NOMO-1 treated with dmso at 0.1 percent for 144 hours (cell line): ENCODE measurements around the gene CPNE5.

Experiments used
- DNase-seq: peaks from one replicate; lab custom pipeline; 2025; ENCODE audit not compliant: unreplicated experiment; lab: John Stamatoyannopoulos, UW

Gene CPNE5

DNA sequence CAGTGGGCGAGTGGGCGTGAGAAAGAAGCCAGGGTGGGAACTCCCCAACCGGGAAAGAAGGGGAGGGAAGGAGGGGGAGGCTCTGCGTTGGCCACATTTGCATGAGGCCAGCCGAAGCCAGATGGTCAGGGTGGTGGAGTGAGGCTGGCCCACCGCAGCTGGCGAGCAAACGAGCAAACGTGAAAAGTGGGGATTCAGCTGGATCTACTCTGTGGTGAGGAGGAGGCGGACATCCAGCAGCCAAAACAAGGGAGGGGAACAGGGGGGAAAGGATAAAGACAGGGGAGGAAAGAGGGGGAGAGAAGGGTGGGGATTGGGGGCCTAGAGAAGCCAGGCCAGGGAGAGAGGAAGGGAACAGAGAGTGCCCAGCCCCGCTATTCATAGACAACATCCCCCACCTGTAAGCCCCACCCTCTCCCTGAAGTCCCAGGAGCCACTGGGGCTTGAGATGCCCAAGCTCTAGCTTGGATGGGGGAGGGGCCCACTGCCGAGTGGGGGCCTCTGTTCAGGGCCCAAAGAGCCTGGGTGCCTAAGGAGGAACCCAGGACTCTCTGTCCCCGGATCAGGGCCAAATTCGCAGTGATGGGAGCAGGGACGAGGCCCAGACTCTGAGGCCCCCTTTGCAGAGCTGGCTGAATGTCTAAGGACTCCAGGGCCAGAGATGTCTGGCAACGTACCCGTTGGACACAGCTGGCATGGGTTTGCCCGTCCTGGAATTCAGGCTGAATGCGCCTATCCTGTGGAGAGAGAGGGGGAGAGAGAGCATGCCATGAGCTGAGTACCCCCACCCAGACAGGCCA is 45.1 kb downstream of the CPNE5 start:
- DNase-seq = no peak

- no peak for DNase-seq
Measured at GRCh38 chr6:36793296-36793912, 45.8 kb downstream of the CPNE5 start.

GRCh38 chr6:36791521-36792135 is 47.6 kb downstream of the CPNE5 start:
- DNase-seq = no peak

- no peak for DNase-seq
Measured at GRCh38 chr6:36791085-36791484, 48.2 kb downstream of the CPNE5 start.

DNA sequence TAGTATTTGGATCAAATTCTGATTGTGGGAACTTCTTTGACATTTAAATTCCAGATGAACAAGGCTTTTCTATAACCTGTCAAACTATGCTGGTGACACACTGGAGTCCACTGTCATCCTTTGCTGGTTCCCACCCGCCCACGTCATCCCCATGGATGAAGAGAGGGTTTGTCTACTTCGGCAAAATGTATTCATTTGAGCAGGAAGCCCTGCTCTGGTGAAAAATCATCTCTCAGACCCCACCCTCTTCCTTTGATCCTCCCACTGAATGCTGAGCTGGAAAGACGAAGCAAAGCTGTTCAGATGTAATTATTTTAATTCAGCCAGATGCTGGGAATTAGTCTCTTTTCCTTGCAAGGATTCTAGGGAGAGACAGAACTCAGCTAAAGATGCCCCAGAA is 50.5 kb downstream of the CPNE5 start:
- DNase-seq = no peak

GRCh38 chr6:36788186-36788585 is 51.1 kb downstream of the CPNE5 start:
- DNase-seq = no peak

DNA sequence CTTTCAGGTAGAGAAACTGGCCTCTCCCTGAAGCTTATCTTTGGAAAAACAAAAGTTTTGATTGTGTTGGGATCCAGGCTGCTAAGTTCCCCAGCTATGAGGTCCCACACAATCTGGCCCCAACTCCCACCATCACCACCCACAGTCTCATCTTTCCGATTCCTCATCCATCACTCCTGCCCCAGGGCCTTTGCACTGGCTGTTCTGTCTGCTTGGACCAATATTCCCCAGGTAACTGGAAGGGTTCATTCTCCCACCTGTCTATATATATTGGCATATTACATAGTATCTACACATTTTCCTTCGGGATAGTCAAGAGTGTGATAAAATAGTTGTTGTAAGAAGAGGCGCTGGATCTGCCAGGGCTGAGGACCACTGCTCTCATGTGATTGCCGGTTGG is 52.0 kb downstream of the CPNE5 start:
- no peak for DNase-seq

- no peak for DNase-seq
Measured at GRCh38 chr6:36786055-36786675, 53.1 kb downstream of the CPNE5 start.

DNA sequence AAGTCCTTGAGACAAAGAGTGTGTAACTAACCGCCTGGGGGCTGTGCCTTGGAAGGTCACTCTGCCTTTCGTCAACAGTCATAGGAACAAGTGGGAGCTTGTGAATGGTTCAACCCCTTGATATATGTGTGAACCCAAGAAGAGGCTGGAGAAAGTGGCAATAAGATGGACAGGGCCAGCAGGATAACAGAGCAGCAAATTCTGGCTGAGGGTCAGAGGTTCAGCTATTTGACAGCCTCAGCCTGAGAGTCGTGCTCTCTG is 54.9 kb downstream of the CPNE5 start:
- no peak for DNase-seq

DNA sequence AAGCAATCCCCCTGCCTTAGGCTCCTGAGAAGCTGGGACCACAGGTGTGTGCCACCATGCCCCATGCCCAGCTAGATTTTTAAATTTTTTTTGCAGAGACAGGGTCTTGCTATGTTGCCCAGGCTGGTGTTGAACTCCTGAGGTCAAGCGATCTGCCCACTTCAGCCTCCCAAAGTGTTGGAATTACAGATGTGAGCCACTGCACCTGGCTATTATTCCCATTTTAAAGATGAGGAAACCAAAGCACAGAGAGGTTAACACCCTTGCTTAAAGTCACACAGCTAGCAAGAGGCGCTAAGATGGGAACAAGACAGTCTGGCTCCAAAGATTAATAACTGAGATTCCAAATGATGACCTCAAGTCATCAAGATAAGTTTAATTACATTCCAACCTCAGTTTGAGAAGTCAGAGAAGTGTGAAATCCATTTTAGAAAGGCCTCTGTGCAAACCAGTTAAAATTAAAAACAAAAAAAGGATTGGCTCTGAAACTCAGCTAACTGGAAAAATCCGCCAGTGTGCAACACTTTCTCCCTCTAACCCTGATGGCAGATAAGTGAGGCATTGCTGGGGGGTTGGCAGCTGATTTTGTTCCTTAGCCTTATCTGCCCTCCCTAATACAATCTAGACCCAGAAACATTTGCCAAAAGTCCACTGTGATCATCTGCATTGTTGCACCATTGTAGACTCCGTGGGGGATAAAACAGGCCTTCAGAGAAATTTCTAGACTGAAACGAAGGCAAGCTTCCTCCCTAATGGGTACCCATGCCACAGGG is 55.5 kb downstream of the CPNE5 start:
- DNase-seq = no peak

DNA sequence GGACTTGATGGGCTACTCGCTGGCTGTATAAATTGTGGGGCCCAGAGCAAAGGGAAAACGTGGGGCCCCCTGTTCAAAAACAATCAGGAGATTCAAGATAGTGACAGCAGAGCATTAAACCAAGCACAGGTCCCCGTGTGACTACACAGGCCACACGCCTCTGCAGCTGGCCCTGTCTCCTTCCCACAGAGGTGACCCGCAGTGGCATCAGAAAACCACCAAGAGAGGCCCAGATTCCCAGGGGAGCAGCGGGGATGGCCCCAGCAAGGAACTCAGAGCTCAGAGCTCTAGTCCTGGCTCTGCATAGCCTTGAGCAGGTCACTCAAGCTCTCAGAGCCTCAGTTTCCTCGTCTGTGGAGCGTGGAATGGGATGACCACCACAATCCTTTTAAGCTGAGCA is 57.6 kb downstream of the CPNE5 start:
- no peak for DNase-seq

GRCh38 chr6:36780442-36781177 is 58.6 kb downstream of the CPNE5 start:
- peak; percentile 78 for DNase-seq

DNA sequence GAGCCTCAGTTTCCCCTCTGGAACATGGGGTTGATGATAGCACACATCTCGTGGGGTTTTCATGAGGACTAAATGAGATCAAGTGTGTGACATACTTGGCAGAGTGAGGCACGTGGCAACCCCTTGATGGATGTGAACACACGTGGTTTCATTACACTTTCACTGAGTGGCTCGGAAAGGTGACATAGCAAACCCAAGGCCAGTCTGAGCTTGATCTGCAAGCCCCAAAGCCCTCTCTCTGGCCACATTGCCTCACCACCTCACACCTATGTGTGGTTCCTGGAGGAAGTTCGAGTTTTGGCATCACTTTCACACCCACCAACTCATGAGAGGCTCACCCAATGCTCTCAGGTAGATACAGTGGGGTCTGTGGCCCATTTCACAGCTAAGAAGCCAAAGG is 60.0 kb downstream of the CPNE5 start:
- DNase-seq = no peak

- DNase-seq = no peak
Measured at GRCh38 chr6:36777801-36778200, 61.4 kb downstream of the CPNE5 start.

DNA sequence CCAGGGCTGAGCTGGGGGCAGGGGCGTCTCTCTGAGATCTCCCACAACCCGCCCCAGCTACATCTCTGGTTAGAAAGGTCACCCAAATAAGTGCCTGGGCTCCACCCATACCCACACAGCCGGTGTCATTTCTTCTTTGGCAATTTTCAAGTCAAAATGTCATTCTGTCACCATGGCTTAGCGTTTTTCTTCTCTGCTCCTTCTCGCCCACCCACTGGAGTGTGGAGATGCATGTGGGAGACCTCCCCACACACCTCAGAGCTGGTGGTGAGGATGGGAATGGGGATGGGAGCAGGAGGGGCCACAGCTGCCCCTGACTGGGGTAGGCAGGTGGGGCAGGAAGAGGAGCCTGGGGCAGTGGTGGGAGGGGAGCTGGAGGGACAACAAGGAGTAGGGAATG is 63.1 kb downstream of the CPNE5 start:
- DNase-seq = no peak

DNA sequence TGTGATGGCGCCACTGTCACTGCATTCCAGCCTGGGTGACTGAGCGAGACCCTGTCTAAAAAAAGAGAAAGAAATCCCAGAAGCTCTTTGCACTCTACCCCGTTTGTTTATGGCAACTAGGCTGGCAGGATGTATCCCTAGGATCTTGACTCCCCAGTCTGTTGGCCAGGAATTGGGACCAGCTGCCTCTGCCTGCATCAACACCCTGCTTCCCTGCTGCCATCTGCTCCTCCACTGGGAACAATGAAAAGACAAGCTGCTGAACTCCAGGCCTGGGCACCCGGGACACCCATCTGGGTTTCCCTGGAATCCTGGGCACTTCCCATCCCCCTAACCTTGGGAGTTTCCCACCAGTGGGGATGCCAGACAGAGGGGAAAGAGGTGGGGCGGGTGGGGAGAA is 64.9 kb downstream of the CPNE5 start:
- DNase-seq = no peak

DNA sequence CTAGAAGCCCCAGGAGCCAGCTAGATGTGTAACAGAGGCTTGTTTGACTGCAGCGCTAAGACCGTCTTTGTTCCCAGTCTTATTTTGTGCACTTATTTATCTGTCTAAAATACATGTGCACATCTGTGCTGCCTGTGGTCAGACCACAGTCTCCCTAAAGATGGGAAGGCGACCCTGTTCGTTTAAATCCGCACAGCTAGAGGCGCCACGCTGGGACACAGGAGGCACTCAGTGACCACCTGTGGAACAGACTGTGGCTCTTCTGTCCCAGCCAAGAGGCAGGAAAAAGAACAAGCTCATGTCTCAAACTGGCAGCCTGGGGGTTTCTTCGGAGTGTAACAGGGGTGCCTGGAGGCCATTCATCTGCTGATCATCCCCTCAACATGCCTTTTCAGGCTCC is 66.8 kb downstream of the CPNE5 start:
- DNase-seq = no peak

- no peak for DNase-seq
Measured at GRCh38 chr6:36771145-36771544, 68.1 kb downstream of the CPNE5 start.

DNA sequence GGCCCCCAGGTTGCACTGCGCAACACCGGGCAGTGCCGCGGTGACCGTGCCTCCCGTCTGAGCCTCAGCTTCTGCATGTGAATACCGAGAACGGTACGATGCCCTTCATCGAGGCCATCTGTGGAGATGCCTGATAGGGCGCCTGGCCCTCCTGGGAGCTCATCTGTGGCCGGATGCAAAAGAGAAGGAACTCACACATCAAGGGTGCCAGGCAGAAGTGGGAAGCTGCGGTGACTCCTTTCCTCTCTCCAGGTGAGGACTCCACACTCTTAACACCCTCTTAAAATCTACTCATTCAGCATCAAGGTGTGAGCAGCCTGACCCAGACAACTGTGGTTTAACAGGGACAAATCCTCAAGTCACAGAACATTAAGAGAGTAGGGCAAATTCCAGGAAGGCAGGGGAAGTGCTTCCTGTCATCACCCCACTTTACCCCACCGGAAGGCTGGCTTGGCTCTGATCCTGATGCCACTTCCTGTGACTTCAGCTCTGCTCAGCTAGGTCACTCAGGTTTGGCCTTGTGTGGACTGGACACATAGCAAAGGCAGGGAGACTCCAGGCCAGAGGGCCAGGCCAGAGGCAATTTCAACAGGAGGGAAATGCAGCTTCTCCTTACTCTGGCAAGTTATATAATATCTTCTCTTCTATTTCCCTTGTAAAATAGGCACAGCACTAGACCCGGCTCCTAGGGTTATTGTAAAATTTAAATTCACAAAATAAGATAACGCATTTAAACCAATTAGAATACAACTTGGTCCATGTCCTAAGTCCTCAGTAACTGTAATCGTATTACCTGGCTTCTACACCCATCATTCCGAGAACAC is 69.4 kb downstream of the CPNE5 start:
- no peak for DNase-seq

- no peak for DNase-seq
Measured at GRCh38 chr6:36769183-36769675, 70.0 kb downstream of the CPNE5 start.
